ENCODE results near the gene IFNA13.

GRCh38 chr9:21334701-21335632 is 32.9 kb downstream of the IFNA13 start, which contains the start of gene KLHL9:
- TF ChIP-seq, protein P1, sequence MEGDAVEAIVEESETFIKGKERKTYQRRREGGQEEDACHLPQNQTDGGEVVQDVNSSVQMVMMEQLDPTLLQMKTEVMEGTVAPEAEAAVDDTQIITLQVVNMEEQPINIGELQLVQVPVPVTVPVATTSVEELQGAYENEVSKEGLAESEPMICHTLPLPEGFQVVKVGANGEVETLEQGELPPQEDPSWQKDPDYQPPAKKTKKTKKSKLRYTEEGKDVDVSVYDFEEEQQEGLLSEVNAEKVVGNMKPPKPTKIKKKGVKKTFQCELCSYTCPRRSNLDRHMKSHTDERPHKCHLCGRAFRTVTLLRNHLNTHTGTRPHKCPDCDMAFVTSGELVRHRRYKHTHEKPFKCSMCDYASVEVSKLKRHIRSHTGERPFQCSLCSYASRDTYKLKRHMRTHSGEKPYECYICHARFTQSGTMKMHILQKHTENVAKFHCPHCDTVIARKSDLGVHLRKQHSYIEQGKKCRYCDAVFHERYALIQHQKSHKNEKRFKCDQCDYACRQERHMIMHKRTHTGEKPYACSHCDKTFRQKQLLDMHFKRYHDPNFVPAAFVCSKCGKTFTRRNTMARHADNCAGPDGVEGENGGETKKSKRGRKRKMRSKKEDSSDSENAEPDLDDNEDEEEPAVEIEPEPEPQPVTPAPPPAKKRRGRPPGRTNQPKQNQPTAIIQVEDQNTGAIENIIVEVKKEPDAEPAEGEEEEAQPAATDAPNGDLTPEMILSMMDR (IDR thresholded peaks at IDR 0.05): no peak
- TF ChIP-seq POLR2A (IDR thresholded peaks at IDR 0.05; ENCODE audit: low read depth): no peak
- TF ChIP-seq POLR2AphosphoS5 (IDR thresholded peaks at IDR 0.05): peak; percentile 87 to 88
- TF ChIP-seq EP300 (IDR thresholded peaks at IDR 0.05): no peak

Measured in esophagus muscularis mucosa (tissue), 4 donors.